ENCODE data around the gene PPP1R1B. TPM values are rescaled to one million over a fixed set of nuclear protein-coding genes. Genes with fewer than 3 reads are reported as not detected.

Gene PPP1R1B
- polyA plus RNA-seq, result 1.8 and 3.5 TPM in 2 replicates
- 1.2 and 2.9 TPM in 2 replicates for polyA minus RNA-seq

GRCh38 chr17:39626171-39627046 is at the start of gene PPP1R1B:
PPP1R1B (plus strand) TSS chr17:39626952; CDS start chr17:39627393, 441 bp downstream.
- no peak within 1 kb of the TSS for H3K27ac ChIP-seq (ENCODE audit: low read length)
- no peaks in the 10 kb centered on the region for H3K9me3 ChIP-seq (ENCODE audit: low read length)
- no peaks in the 10 kb centered on the region for H3K9me2 ChIP-seq (ENCODE audit: insufficient read depth, low read length)
- H3K36me3 ChIP-seq (ENCODE audit: insufficient read depth, low read length), result no peaks in the 10 kb centered on the region
- H4K20me1 ChIP-seq (ENCODE audit: insufficient read depth), result no peaks in the 10 kb centered on the region
- TF ChIP-seq MXI1 (conservative IDR thresholded peaks at IDR 0.05; ENCODE audit: poor library complexity, severe bottlenecking) (no peak), SMC3 (conservative IDR thresholded peaks at IDR 0.05; ENCODE audit: poor library complexity) (no peak), EP300 (conservative IDR thresholded peaks at IDR 0.05; ENCODE audit: poor library complexity, severe bottlenecking) (peak; percentile 46), REST (IDR thresholded peaks at IDR 0.05; ENCODE audit: borderline replicate concordance) (no peak), CTCF (IDR thresholded peaks at IDR 0.05; ENCODE audit: poor library complexity, severe bottlenecking) (no peak)
- H3K4me2 ChIP-seq (ENCODE audit: low read length), result peak within 1 kb of the TSS; percentile 55
- peak within 1 kb of the TSS; percentile 66 for H3K4me3 ChIP-seq (ENCODE audit: low read length)
- H3K79me2 ChIP-seq (replicated peaks; ENCODE audit: insufficient read depth, low read length), result no peaks in the 10 kb centered on the region
- no peak within 1 kb of the TSS for H2AFZ ChIP-seq (ENCODE audit: low read depth, low read length)
- peak within 1 kb of the TSS; percentile 43 for H3K9ac ChIP-seq (ENCODE audit: low read length)
- peaks cover 50% of the 10 kb centered on the region for H3K27me3 ChIP-seq (ENCODE audit: insufficient read depth, low read depth, low read length)
- no peaks in the 10 kb centered on the region for H3F3A ChIP-seq (ENCODE audit: insufficient read depth, low read length, poor library complexity, severe bottlenecking)

GRCh38 chr17:39578272-39578671 is 48.5 kb upstream of the PPP1R1B start:
- TF ChIP-seq EZH2 (IDR thresholded peaks at IDR 0.05; ENCODE audit: borderline replicate concordance, insufficient read depth, low read length, poor library complexity, severe bottlenecking) (no peak), SMC3 (conservative IDR thresholded peaks at IDR 0.05; ENCODE audit: poor library complexity) (no peak), CTCF (IDR thresholded peaks at IDR 0.05; ENCODE audit: poor library complexity, severe bottlenecking) (no peak), MXI1 (conservative IDR thresholded peaks at IDR 0.05; ENCODE audit: poor library complexity, severe bottlenecking) (no peak), TAF1 (IDR thresholded peaks at IDR 0.05; ENCODE audit: low read depth) (no peak), POLR2AphosphoS5 (IDR thresholded peaks at IDR 0.05) (no peak), REST (IDR thresholded peaks at IDR 0.05; ENCODE audit: borderline replicate concordance) (no peak), EP300 (conservative IDR thresholded peaks at IDR 0.05; ENCODE audit: poor library complexity, severe bottlenecking) (no peak), RAD21 (conservative IDR thresholded peaks at IDR 0.05) (no peak)
- no peaks in the 10 kb centered on the region for H3K27me3 ChIP-seq (ENCODE audit: insufficient read depth, low read depth, low read length)
- H3K9me3 ChIP-seq (ENCODE audit: low read length), result no peaks in the 10 kb centered on the region
- no peak overlapping the region for H3K27ac ChIP-seq (ENCODE audit: low read length)
- no peaks in the 10 kb centered on the region for H3K36me3 ChIP-seq (ENCODE audit: insufficient read depth, low read length)
- no peaks in the 10 kb centered on the region for H3F3A ChIP-seq (ENCODE audit: insufficient read depth, low read length, poor library complexity, severe bottlenecking)
- no peak overlapping the region for H3K4me2 ChIP-seq (ENCODE audit: low read length)
- no peak overlapping the region for H3K9ac ChIP-seq (ENCODE audit: low read length)
- no peaks in the 10 kb centered on the region for H3K9me2 ChIP-seq (ENCODE audit: insufficient read depth, low read length)
- H3K79me2 ChIP-seq (replicated peaks; ENCODE audit: insufficient read depth, low read length), result no peaks in the 10 kb centered on the region
- H4K20me1 ChIP-seq (ENCODE audit: insufficient read depth), result no peaks in the 10 kb centered on the region
- no peak overlapping the region for H2AFZ ChIP-seq (ENCODE audit: low read depth, low read length)
- no peak overlapping the region for H3K4me3 ChIP-seq (ENCODE audit: low read length)
